ENCODE data around the gene TLE1. TPM values are rescaled to one million over a fixed set of nuclear protein-coding genes. Genes with fewer than 3 reads are reported as not detected.
"Not testable (repeated sequence)": the region's sequence is repeated elsewhere in the genome, so short reads cannot be mapped to it uniquely, and the experiment has no call there.

The TLE1 gene
- polyA plus RNA-seq (2013, experiment 1 of 2; ENCODE audit: insufficient read length), result 4.6 TPM
- polyA plus RNA-seq (2013, experiment 2 of 2; ENCODE audit: insufficient read length), result 7.0 TPM

DNA sequence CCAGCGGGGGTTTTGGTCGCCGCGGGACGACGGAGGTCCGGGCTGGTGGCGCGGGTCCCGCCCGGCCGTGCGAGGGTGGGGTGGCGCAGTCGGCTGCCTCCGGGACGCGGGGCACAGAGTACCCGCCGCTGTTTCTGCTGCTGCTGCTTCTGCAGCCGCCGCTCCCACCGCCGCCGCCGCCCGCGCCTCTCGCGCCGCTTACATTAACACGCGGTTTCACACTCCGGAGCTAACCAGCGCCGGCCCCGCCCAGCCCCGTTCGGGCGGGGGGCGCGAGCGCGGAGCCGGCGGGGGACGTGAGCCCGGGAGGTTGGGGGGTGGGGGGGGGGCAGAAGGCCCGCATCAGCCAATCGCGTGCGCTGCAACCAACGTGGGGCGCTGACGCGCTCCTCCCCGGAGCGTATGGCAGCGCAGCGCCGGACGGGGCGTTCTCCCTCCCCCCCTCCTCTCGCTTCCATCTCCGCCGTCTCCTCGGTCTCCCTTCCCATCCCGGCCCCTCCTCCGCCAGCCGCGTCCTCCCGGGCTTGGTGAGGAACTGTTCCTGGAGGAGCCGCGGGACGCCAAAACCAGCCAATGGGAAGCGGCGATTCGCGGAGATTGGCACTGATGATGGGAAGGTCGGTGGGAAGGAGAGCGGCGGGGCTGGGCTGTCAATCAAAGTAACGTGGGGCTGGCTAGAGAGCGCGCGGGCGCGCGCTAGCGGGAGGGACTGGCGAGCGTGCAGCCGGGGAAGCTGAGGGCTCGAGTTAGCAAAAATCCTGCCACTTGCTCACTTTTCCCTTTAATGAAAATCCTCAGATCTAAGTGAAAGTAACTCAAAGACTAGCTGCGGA is at the start of gene TLE1:
Gene TLE1 (minus strand): TSS at position 205 of the 833 bp plus-strand sequence. CDS start 1,307 bp downstream, outside the sequence.
- peak; percentile 100 for DNase-seq

GRCh38 chr9:81737871-81738507 is 48.6 kb upstream of the TLE1 start:
- peak; percentile 94 for DNase-seq

- DNase-seq, result not testable (repeated sequence)
Measured at GRCh38 chr9:81730498-81730897, 41.2 kb upstream of the TLE1 start.

DNA sequence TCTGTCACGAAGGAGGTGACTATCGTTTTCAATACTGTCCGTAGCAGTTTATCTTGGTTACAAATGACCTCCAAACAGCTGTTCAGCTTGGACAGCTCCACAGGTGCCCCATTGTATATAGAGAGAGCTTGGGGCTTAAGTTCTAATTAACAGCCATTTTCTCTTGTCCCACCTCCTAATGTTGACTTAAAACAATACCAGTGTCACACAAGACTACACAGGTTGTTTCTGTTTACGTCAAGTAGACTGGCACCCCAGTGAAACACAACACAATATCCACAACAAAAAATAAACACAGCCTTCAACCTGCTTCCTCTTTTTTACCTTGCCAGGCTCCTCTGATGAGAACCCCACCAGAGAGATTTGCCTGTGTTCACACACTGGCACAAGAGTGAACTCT is 39.8 kb upstream of the TLE1 start:
- no peak for DNase-seq

DNA sequence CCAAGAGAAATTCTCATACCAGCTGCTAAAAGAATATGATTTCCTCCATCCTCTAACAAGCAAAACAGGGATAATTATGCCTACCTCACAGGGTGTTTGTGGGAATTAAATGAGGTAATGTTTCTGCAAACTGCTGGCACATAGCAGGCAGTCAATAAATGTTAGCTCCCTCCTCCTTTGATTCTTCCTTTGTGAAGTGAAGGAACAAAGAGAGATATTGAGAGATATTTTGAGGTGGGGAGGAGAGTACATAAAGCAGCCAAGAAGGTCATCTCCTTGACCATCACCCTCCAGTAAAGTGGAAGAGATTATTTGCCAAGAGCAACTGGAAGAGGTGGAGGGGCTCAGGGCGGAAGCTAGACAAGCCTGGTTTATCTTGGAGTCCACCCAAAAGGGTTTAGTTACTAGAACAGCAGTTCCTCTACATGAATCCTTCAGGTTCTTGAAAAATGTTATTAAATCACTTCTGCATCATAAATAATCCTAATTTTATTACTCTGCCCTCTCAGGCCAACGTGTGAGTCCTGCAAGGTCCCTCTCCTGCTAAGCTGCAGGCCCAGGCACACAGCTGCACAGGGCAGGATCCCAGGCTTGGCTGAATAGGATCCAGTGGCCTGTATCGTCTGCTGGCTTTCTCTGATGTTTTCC is 35.0 kb upstream of the TLE1 start:
- DNase-seq, result no peak

DNA sequence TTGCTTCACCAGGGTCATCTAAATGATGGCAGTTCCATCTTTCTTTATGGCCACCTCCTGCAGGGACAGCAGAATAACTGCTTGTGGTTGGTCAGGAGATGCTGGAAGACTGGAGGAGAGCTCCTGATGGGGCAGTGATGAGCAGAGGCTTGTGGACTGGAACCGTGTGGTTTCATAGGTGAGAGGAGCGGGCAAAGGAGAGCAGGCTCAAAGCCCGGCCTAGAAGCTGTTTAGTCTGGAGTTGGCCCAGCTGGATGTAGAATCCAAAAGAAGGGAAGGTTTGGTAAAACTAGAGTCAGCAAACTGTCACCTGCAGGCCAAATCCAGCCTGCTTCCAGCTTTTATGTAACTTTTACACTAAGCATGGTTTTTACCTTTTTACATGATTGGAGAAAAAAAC is 32.9 kb upstream of the TLE1 start:
- no peak for DNase-seq

- no peak for DNase-seq
Measured at GRCh38 chr9:81720450-81721086, 31.2 kb upstream of the TLE1 start.

- DNase-seq, result no peak
Measured at GRCh38 chr9:81719972-81720371, 30.6 kb upstream of the TLE1 start.

GRCh38 chr9:81718244-81718643 is 28.9 kb upstream of the TLE1 start:
- DNase-seq, result no peak

- no peak for DNase-seq
Measured at GRCh38 chr9:81717747-81718077, 28.4 kb upstream of the TLE1 start.

GRCh38 chr9:81717061-81717746 is 27.9 kb upstream of the TLE1 start:
- DNase-seq, result no peak

- DNase-seq, result peak; percentile 38
Measured at GRCh38 chr9:81716409-81716808, 27.1 kb upstream of the TLE1 start.

DNA sequence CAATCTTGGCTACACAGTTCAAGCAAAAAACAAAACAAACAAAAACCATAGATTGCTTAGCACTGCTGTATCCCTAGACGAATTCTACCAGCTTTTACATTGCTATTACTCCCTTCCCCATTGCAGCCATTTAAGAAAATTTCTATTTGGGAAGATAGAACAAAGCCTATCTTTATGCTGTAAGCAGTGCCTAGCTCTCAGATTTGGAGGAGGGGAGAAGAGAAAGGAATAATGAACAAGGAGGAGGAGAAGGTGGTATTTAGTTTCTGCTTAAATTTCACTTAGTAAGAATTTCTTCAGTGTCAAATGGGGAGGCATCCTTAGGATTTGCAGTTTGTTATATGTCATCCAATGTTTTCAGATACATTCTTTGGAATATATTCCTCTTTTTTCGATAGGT is 16.2 kb upstream of the TLE1 start:
- no peak for DNase-seq

DNA sequence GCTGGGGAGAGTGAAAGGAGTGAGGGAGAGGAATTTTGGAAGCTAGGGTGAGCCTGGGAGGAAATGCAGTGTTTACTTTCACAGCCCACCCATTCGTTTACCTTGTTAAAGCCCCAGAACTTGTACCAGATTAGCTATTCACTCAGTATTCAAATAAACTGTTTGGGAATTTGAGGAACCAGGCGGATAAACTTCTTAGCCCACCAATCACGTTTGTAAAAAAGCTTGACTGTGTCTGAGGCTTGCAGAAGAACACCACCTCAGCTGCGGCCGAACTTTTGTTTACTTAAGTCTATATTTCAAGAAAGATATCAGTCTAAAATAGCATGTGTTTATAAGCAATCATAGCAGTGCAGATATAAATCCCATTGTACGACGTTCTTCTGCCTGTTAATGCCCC is 5.2 kb upstream of the TLE1 start:
- DNase-seq, result no peak

DNA sequence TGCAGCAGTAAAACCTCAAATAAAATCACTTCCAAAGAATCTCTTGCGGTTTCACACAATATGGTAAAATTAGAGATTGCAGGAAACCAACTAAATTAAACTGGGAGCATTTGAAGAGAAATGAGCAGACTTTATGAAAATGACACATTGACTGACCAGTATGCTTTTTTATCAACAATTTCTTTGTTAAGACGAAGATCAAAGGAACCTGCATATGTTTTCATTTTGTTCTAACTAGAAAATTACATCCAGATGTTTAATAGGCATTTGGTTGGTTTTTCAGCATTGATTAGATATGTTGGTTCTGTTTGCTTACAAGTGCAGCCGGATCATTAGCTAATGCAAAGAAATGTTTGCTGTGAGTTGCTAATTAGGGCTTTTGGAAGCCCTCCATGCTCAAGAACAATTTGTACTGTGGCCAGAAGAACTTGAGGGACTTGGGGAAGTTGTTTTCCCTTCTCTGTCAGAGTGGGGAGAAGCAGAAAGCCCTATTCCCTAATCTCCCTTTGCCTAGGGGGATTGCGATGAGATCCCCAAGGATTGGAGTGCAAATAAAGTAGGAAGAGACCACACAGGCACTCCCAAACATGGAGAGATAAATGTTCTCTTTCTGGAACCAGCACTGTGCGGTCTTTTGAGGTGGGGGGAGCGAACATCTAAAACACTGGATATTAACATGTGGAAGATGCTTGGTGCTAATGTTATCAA is 4.5 kb upstream of the TLE1 start:
- DNase-seq, result peak; percentile 43

GRCh38 chr9:81690251-81690851 is 1.0 kb upstream of the TLE1 start:
- DNase-seq, result no peak

- not testable (repeated sequence) for DNase-seq
Measured at GRCh38 chr9:81689093-81689342, 329 bp downstream of the TLE1 start.

GRCh38 chr9:81688262-81689092 is 870 bp downstream of the TLE1 start:
- peak; percentile 20 for DNase-seq

DNA sequence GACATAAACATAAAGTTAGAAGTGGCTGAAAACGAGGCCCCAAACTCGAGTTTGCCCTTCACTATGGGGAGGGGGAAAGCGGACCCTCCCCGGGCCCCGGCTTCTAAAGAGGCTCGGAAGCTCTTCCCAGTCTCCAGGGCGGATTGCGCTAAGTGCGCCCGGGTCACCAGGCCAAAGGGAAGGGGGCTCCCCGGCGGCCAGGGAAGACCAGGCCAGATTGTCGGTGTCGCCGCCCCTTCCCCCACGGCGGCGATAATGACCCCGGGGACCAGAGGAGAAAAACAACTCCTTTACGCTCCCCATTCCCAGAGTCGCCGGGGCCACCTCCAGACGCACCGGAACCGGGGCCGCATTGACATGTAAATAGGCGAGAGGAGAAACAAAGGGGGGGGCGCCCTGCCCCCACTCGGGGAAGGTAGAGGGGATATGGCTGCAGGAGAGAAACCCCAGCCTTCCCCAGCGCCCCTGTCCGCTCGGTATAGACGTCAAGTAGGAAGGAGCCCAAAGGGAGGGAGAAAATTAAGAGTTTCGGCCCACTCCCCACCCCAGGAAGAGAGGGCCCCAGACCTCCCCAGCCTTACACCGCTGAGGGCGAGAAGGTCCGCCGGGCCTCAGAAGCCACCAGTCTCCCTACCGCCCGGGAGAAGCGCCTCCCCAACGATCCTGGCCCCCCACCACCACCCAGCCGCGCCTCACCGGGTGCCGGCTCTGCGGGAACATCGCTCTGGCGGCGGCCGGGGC is 1.7 kb downstream of the TLE1 start:
- no peak for DNase-seq

Data from fibroblast of skin of scalp (primary cell).